Keratinocyte (primary cell): Measurements from ENCODE around the gene SLC25A23.

Experiments
- EZH2 ChIP-seq: IDR thresholded peaks from one replicate; pipeline ENCODE4 v1.6.1; 2012; ENCODE audit warnings: inconsistent platforms, mild to moderate bottlenecking, low read length, moderate library complexity
- TF ChIP-seq, protein P1 (sequence below), 3 experiments: IDR thresholded peaks in 1 of 3; conservative IDR thresholded peaks in 1 of 3; optimal IDR thresholded peaks in 1 of 3; 2 replicates in 2 of 3; 3 replicates in 1 of 3; pipeline versions ENCODE3 to v1.5.1; 2011; ENCODE audit warnings: low read length in 3 of 3, mild to moderate bottlenecking in 3 of 3, moderate library complexity in 2 of 3, control low read depth in 1 of 3, inconsistent platforms in 1 of 3; ENCODE audit not compliant: insufficient read depth in 2 of 3; ENCODE audit errors: extremely low read depth in 1 of 3

GRCh38 chr19:6429419-6430221 is 30.0 kb downstream of the SLC25A23 start:
- TF ChIP-seq, protein P1, sequence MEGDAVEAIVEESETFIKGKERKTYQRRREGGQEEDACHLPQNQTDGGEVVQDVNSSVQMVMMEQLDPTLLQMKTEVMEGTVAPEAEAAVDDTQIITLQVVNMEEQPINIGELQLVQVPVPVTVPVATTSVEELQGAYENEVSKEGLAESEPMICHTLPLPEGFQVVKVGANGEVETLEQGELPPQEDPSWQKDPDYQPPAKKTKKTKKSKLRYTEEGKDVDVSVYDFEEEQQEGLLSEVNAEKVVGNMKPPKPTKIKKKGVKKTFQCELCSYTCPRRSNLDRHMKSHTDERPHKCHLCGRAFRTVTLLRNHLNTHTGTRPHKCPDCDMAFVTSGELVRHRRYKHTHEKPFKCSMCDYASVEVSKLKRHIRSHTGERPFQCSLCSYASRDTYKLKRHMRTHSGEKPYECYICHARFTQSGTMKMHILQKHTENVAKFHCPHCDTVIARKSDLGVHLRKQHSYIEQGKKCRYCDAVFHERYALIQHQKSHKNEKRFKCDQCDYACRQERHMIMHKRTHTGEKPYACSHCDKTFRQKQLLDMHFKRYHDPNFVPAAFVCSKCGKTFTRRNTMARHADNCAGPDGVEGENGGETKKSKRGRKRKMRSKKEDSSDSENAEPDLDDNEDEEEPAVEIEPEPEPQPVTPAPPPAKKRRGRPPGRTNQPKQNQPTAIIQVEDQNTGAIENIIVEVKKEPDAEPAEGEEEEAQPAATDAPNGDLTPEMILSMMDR (optimal IDR thresholded peaks at IDR 0.05 in 1 of 3, IDR thresholded peaks at IDR 0.05 in 1 of 3, conservative IDR thresholded peaks at IDR 0.05 in 1 of 3; ENCODE audit: extremely low read depth in 1 of 3, insufficient read depth in 2 of 3, low read length in 3 of 3): no peak
- TF ChIP-seq EZH2: no peak
